Hepatocyte (in vitro differentiated cells): ENCODE data around the gene TMCO5A. TPM values are rescaled to one million over a fixed set of nuclear protein-coding genes. Genes with fewer than 3 reads are reported as not detected.

Experiments used
- DNase-seq: peaks from one replicate; pipeline ENCODE4 v3.0.0-alpha.2; 2016; ENCODE audit warnings: low spot score
- H2AFZ ChIP-seq: fragments of 200-600 bp; sonication (generic); 2 replicates; pipeline ENCODE4 v1.6.0; 2016; ENCODE audit warnings: antibody characterized with exemption, mild to moderate bottlenecking
- H3K27ac ChIP-seq: fragments of 200-600 bp; sonication (generic); 2 replicates; pipeline ENCODE4 v1.5.1; 2016; ENCODE audit warnings: mild to moderate bottlenecking
- H3K27me3 ChIP-seq: fragments of 200-600 bp; sonication (generic); 2 replicates; pipeline ENCODE4 v1.6.1; 2016
- H3K36me3 ChIP-seq: fragments of 200-600 bp; sonication (generic); replicated peaks from 2 replicates; pipeline ENCODE4 v1.5.1; 2016; ENCODE audit warnings: low read depth; ENCODE audit not compliant: insufficient read depth
- H3K4me1 ChIP-seq: fragments of 200-600 bp; sonication (generic); 2 replicates; pipeline ENCODE4 v1.5.1; 2016; ENCODE audit warnings: mild to moderate bottlenecking, moderate library complexity; ENCODE audit not compliant: insufficient read depth
- H3K4me2 ChIP-seq: fragments of 200-600 bp; sonication (generic); 2 replicates; pipeline ENCODE4 v1.6.0; 2016
- H3K4me3 ChIP-seq: fragments of 200-600 bp; sonication (generic); 2 replicates; pipeline ENCODE4 v1.5.1; 2016; ENCODE audit warnings: mild to moderate bottlenecking
- H3K79me2 ChIP-seq: fragments of 200-600 bp; sonication (generic); 2 replicates; pipeline ENCODE4 v1.6.0; 2017; ENCODE audit warnings: mild to moderate bottlenecking
- H3K9me2 ChIP-seq: fragments of 200-600 bp; sonication (generic); replicated peaks from 2 replicates; pipeline ENCODE4 v1.6.0; 2017; ENCODE audit warnings: mild to moderate bottlenecking; ENCODE audit not compliant: insufficient read depth
- H3K9me3 ChIP-seq: fragments of 200-600 bp; sonication (generic); 2 replicates; pipeline ENCODE4 v1.5.1; 2016; ENCODE audit warnings: low read depth, mild to moderate bottlenecking
- H4K20me1 ChIP-seq: fragments of 200-600 bp; sonication (generic); 2 replicates; pipeline ENCODE4 v1.6.0; 2016; ENCODE audit warnings: mild to moderate bottlenecking; ENCODE audit not compliant: insufficient read depth, poor library complexity, severe bottlenecking
- CTCF ChIP-seq: fragments of 200-600 bp; sonication (generic); IDR thresholded peaks from 2 replicates; pipeline ENCODE4 v1.5.1; 2016; ENCODE audit warnings: antibody characterized with exemption, mild to moderate bottlenecking; ENCODE audit not compliant: poor library complexity
- EZH2 ChIP-seq: fragments of 200-600 bp; sonication (generic); IDR thresholded peaks from 2 replicates; pipeline ENCODE4 v1.6.1; 2016; ENCODE audit warnings: antibody characterized with exemption, mild to moderate bottlenecking, borderline replicate concordance
- EZH2phosphoT487 ChIP-seq: fragments of 200-600 bp; sonication (generic); IDR thresholded peaks from one replicate; pipeline ENCODE4 v1.6.1; 2018; ENCODE audit warnings: antibody characterized with exemption, mild to moderate bottlenecking, low read depth, moderate library complexity; ENCODE audit not compliant: unreplicated experiment, severe bottlenecking
- WGBS: methylation state at CpG from one replicate; pipeline ENCODE4 v1.1.6; 2016; ENCODE audit warnings: low lambda C conversion rate; ENCODE audit errors: missing lambda C conversion rate; 5-methylcytosine and 5-hydroxymethylcytosine counted together
- polyA plus RNA-seq: library from polyadenylated mRNA; unstranded; fragments of >200 nt; fragmentation: Nextera tagmentation; extraction: Ambion mirVana; gene quantifications from 2 replicates; pipeline ENCODE4 v1.2.1, GENCODE V29; 2016
- total RNA-seq: library from RNA; depleted of rRNA; stranded (reverse); fragments of >200 nt; gene quantifications from 2 replicates; pipeline ENCODE4 v1.2.3, GENCODE V29; 2014

Gene TMCO5A
- total and polyA plus RNA-seq, 2 experiments from 2014 or later = not detected

GRCh38 chr15:37907136-37907535, 27.3 kb upstream of the TMCO5A start:
- H3K9me3 ChIP-seq = no peaks in the 10 kb centered on the region
- no peak overlapping the region for H3K4me2 ChIP-seq
- H3K79me2 ChIP-seq = no peaks in the 10 kb centered on the region
- no peaks in the 10 kb centered on the region for H3K9me2 ChIP-seq
- H3K4me1 ChIP-seq = peaks cover 6% of the 10 kb centered on the region
- H2AFZ ChIP-seq = no peak overlapping the region
- TF ChIP-seq EZH2 (no peak), EZH2phosphoT487 (no peak), CTCF (no peak)
- no peaks in the 10 kb centered on the region for H4K20me1 ChIP-seq
- H3K27ac ChIP-seq = no peak overlapping the region
- no peaks in the 10 kb centered on the region for H3K36me3 ChIP-seq
- WGBS = 92% methylated on average over 1 of the region's 1 CpG
- no peak overlapping the region for H3K4me3 ChIP-seq
- H3K27me3 ChIP-seq = no peaks in the 10 kb centered on the region
- no peak for DNase-seq

- Histone ChIP-seq H2AFZ (no peak overlapping the region), H4K20me1 (no peaks in the 10 kb centered on the region), H3K9me3 (no peaks in the 10 kb centered on the region), H3K79me2 (no peaks in the 10 kb centered on the region), H3K27me3 (no peaks in the 10 kb centered on the region), H3K4me1 (no peaks in the 10 kb centered on the region), H3K4me3 (no peak overlapping the region), H3K4me2 (no peak overlapping the region), H3K36me3 (no peaks in the 10 kb centered on the region), H3K27ac (no peak overlapping the region), H3K9me2 (no peaks in the 10 kb centered on the region)
- peak; percentile 13 for DNase-seq
- TF ChIP-seq CTCF (no peak), EZH2 (no peak), EZH2phosphoT487 (no peak)
- WGBS = 88% methylated on average over 6 of the region's 6 CpGs
Measured at GRCh38 chr15:37921527-37922385, 12.7 kb upstream of the TMCO5A start.

- no peaks in the 10 kb centered on the region for H3K27me3 ChIP-seq
- TF ChIP-seq EZH2 (no peak), CTCF (no peak), EZH2phosphoT487 (no peak)
- H3K4me1 ChIP-seq = no peaks in the 10 kb centered on the region
- no peak for DNase-seq
- 83% methylated on average over 3 of the region's 3 CpGs for WGBS
- H3K4me3 ChIP-seq = no peak overlapping the region
- H3K9me2 ChIP-seq = no peaks in the 10 kb centered on the region
- no peaks in the 10 kb centered on the region for H3K79me2 ChIP-seq
- no peaks in the 10 kb centered on the region for H4K20me1 ChIP-seq
- no peaks in the 10 kb centered on the region for H3K36me3 ChIP-seq
- no peak overlapping the region for H3K27ac ChIP-seq
- H3K9me3 ChIP-seq = no peaks in the 10 kb centered on the region
- H3K4me2 ChIP-seq = no peak overlapping the region
- H2AFZ ChIP-seq = no peak overlapping the region
Measured at GRCh38 chr15:37926136-37926535, 8.3 kb upstream of the TMCO5A start.
